Muscle of leg (tissue), 11 donors: ENCODE results near the gene TEX38. TPM values are rescaled to one million over a fixed set of nuclear protein-coding genes. Genes with fewer than 3 reads are reported as not detected.
A peak's percentile ranks its signal among the peaks of the same experiment; 100 is the strongest.
"Not testable (repeated sequence)": the region's sequence is repeated elsewhere in the genome, so short reads cannot be mapped to it uniquely, and the experiment has no call there.

ENCODE experiments used
- DNase-seq: peaks from one replicate; pipeline ENCODE4 v3.0.0; 2013
- H3K27ac ChIP-seq: one replicate; pipeline ENCODE4 v1.5.1; 2013; ENCODE audit warnings: mild to moderate bottlenecking, low read length, control low read depth
- H3K27me3 ChIP-seq: one replicate; pipeline ENCODE4 v1.6.1; 2013; ENCODE audit warnings: low read length; ENCODE audit not compliant: control insufficient read depth, insufficient read depth
- H3K36me3 ChIP-seq: one replicate; pipeline ENCODE4 v1.6.1; 2013; ENCODE audit warnings: low read length; ENCODE audit not compliant: control insufficient read depth, insufficient read depth
- H3K4me1 ChIP-seq: one replicate; pipeline ENCODE4 v1.6.1; 2013; ENCODE audit warnings: low read length; ENCODE audit not compliant: control insufficient read depth, insufficient read depth
- H3K4me3 ChIP-seq: one replicate; pipeline ENCODE4 v1.5.1; 2013; ENCODE audit warnings: low read length, control low read depth
- H3K9me3 ChIP-seq: replicated peaks from 2 replicates; pipeline ENCODE4 v1.6.1; 2013; ENCODE audit warnings: low read depth, low read length; ENCODE audit not compliant: control insufficient read depth
- WGBS: methylation state at CpG from one replicate; pipeline ENCODE4 v1.1.5; 2013; ENCODE audit warnings: missing lambda C conversion rate; ENCODE audit not compliant: insufficient coverage; 5-methylcytosine and 5-hydroxymethylcytosine counted together
- polyA plus RNA-seq, 8 donors: library from polyadenylated mRNA; unstranded; fragments of 120-200 nt; gene quantifications; one replicate each; pipeline versions ENCODE4 v1.2.1 to v1.2.3, GENCODE V29; 2013; ENCODE audit warnings: inconsistent platforms in 1 of 8, low replicate concordance in 1 of 8; ENCODE audit not compliant: insufficient read length in 8 of 8, insufficient read depth in 1 of 8
- total RNA-seq: library from RNA; stranded (reverse); fragments of 120-200 nt; gene quantifications from one replicate; pipeline ENCODE4 v1.2.4, GENCODE V29; 2013

The TEX38 gene
- total and polyA plus RNA-seq, 9 donors, result 0.16 to 0.41 (median 0.18) TPM; not detected in 6

DNA sequence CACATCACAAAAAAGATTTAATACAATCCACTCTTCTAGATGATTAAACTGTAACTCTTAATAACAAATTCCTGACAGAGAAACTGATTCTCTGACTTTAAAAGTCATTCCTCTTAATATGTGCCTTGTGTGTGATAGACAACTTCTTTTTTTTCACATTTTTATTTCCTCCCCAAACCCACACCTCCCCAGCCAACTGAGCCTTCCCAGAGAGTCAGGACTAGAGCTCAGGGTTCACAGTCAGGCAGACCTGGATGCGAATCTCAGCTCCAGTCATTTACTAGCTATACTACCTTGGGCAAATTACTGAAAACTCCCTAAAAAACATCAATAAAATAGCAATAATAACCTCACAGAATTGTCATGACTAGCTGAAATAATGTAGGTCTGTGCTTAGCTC, 17.6 kb upstream of the TEX38 start:
- no peak overlapping the region for H3K27ac ChIP-seq
- no CpG with 5 or more reads among the region's 1 CpG for WGBS

GRCh38 chr1:46654698-46655097, 17.0 kb upstream of the TEX38 start:
- not testable (repeated sequence) for H3K27ac ChIP-seq

More for the DNA sequence above, 17.6 kb upstream of the TEX38 start:
- no peak overlapping the region for H3K4me3 ChIP-seq
- no peaks in the 10 kb centered on the region for H3K27me3 ChIP-seq
- no peaks in the 10 kb centered on the region for H3K4me1 ChIP-seq
- DNase-seq, result no peak
- H3K36me3 ChIP-seq, result peaks cover 42% of the 10 kb centered on the region
- H3K9me3 ChIP-seq, result peaks cover 15% of the 10 kb centered on the region

GRCh38 chr1:46655848-46656247, 15.8 kb upstream of the TEX38 start:
- H3K9me3 ChIP-seq, result no peaks in the 10 kb centered on the region
- no peaks in the 10 kb centered on the region for H3K4me1 ChIP-seq
- no peak overlapping the region for H3K4me3 ChIP-seq
- H3K27me3 ChIP-seq, result no peaks in the 10 kb centered on the region
- no peak for DNase-seq
- H3K27ac ChIP-seq, result no peak overlapping the region
- peaks cover 42% of the 10 kb centered on the region for H3K36me3 ChIP-seq

More at GRCh38 chr1:46654698-46655097, 17.0 kb upstream of the TEX38 start:
- not testable (repeated sequence) for DNase-seq, H3K4me3 ChIP-seq, H3K4me1 ChIP-seq, H3K27me3 ChIP-seq, H3K9me3 ChIP-seq
- no CpG with 5 or more reads among the region's 2 CpGs for WGBS
- peaks cover 45% of the 10 kb centered on the region for H3K36me3 ChIP-seq

DNA sequence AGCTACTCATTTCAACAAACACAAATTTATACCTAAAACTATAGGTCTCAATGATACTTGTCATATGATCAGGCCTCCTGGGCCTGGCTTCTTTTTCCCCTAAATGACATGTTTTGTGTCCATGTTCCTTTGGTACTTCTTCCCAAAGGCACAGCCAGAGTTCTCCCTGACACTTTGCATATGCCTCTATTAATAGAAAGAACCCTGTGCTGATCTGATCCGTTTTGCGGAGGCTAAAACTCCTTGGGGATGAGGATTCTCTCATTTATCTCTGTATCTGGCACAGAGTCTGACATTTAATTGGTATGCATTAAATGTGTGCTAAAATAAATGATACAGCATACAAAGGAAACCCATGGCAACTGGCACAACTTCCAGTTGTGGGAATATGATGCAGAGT, 15.0 kb upstream of the TEX38 start:
- no peaks in the 10 kb centered on the region for H3K9me3 ChIP-seq
- no peaks in the 10 kb centered on the region for H3K27me3 ChIP-seq
- no peaks in the 10 kb centered on the region for H3K4me1 ChIP-seq
- DNase-seq, result no peak
- H3K36me3 ChIP-seq, result peaks cover 42% of the 10 kb centered on the region
- WGBS, result no CpG with 5 or more reads among the region's 2 CpGs
- H3K27ac ChIP-seq, result no peak overlapping the region
- no peak overlapping the region for H3K4me3 ChIP-seq

- Histone ChIP-seq H3K4me1 (no peaks in the 10 kb centered on the region), H3K9me3 (no peaks in the 10 kb centered on the region), H3K4me3 (no peak overlapping the region), H3K27me3 (no peaks in the 10 kb centered on the region), H3K36me3 (peaks cover 41% of the 10 kb centered on the region), H3K27ac (no peak overlapping the region)
- no CpG with 5 or more reads among the region's 1 CpG for WGBS
- DNase-seq, result no peak
These were observed 13.9 kb upstream of the TEX38 start for GRCh38 chr1:46657775-46658174.

DNA sequence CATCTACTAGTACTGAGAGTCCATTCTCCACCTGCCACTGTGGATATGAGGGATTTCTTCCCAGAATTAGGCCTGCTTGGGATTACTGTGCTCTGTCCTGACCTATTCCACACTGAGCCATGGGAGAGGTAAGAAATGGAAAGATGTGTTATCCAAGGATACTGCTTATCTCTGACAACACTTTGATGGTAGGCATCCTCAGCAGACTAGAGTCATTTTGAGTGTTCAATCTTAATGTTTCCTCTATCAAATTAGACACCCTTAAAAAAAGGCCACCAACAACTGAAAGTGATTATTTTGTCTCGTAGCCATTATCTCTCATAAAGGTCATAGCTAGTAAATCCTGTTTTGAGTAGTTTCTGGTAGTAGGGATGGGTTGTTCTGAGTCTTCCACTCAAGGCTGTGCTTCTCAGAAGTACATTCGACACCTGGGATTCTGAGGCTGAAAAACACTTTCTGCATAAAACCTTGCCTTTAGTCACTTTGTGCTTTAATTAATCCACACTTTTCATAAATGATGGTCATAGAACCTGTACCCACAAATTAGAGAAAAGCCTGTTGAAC, 12.3 kb upstream of the TEX38 start:
- no peaks in the 10 kb centered on the region for H3K27me3 ChIP-seq
- peaks cover 39% of the 10 kb centered on the region for H3K36me3 ChIP-seq
- DNase-seq, result no peak
- H3K9me3 ChIP-seq, result no peaks in the 10 kb centered on the region
- no peaks in the 10 kb centered on the region for H3K4me1 ChIP-seq
- no CpG with 5 or more reads among the region's 2 CpGs for WGBS
- no peak overlapping the region for H3K4me3 ChIP-seq
- H3K27ac ChIP-seq, result no peak overlapping the region

DNA sequence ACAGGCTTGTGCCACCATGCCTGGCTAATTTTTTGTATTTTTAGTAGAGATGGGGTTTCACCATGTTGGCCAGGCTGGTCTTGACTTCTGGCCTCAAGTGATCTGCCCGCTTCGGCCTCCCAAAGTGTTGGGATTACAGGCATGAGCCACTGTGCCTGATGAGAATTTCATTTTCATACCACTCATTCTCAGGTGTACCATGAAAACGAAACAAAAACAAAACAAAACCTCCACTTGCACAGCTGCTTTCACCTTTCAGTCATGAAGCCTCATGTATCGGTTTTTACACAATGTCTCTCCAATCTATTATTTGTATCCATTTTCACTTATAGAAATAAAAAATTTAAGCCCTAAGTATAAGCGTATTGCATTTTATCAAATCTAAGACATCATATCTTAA, 11.5 kb upstream of the TEX38 start:
- H3K36me3 ChIP-seq, result peaks cover 40% of the 10 kb centered on the region
- not testable (repeated sequence) for H3K27ac ChIP-seq, H3K4me1 ChIP-seq

GRCh38 chr1:46662919-46663318, 8.7 kb upstream of the TEX38 start:
- not testable (repeated sequence) for DNase-seq, H3K9me3 ChIP-seq, H3K27ac ChIP-seq, H3K27me3 ChIP-seq, H3K4me3 ChIP-seq, H3K4me1 ChIP-seq
- WGBS, result no CpG with 5 or more reads among the region's 5 CpGs
- peaks cover 34% of the 10 kb centered on the region for H3K36me3 ChIP-seq

More for the DNA sequence above, 11.5 kb upstream of the TEX38 start:
- H3K4me3 ChIP-seq, H3K9me3 ChIP-seq, H3K27me3 ChIP-seq, DNase-seq: not testable (repeated sequence)
- WGBS, result 100% methylated on average over 2 of the region's 5 CpGs

DNA sequence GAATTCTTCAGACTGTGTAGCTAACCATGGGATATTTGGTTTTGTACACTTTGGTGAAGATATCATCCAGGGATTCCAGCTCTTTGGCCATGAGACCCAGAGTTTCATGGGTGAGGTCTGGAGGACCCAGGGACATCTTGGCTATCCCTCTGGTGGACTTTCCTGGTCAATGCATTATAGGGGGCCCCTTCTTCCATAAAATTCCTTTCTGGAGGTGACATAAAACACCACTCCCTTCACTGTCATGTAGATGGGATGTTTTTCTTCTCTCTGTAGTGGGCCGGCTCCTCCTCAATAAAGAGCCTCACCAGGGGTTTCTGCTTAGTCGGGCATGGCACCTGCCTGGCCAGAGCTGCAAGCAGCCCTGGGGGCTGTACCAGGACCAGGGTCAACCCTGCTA, 5.7 kb upstream of the TEX38 start:
- no peak for DNase-seq
- Histone ChIP-seq H3K27me3 (no peaks in the 10 kb centered on the region), H3K4me3 (no peak overlapping the region), H3K27ac (no peak overlapping the region), H3K36me3 (peaks cover 22% of the 10 kb centered on the region), H3K4me1 (peaks cover 10% of the 10 kb centered on the region), H3K9me3 (no peaks in the 10 kb centered on the region)
- 29% methylated on average over 1 of the region's 2 CpGs for WGBS

DNA sequence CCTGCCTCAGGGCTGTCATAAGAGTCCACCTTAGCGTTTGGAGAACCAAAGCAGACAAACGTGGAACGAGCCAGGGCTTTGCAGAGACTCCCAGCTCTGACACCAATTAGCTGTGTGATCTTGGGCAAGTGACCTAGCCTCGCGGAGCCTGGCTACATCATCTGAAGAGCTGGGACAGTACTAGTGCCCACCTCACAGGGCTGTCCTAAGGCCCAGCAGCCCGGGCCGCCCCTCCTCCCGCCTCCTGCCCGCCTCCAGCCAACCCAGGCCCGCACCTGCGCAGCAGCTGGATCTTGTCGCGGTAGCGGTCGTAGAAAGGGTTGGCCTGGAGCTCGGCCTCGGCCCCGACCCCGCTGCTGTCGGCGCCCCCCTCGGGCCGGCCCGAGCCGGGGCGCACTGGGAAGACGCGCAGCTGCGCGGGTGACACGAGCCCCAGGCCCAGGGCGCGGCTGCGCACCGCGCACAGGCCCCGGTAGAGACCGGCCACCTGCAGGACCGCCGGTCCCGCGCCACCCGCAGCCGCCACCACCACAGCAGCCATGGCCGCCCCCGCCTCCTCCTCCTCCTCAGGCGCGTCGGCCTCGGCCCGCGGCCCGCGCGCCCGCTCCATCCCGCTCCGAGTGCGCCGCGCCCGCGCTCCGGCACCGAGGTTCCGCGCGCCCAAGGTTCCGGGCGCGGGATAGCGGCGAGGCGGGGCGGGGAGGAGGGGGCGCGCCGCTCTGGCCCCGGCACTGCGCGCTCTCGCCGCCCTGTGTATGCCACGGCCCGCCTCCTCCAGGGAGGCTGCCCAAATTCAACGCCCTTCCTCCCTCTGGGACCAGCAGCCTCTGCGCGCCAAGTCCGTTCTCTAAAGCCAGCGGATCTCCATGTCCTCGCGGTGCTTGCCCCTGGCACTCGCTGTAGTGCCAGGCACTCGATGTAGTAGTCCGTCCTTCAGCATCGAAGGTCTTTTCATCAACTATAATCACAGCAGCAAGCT, 3.6 kb upstream of the TEX38 start, which contains the start of gene ATPAF1:
Gene ATPAF1, minus strand, starts transcription at position 583 of the 979 bp plus-strand sequence. Its CDS starts 42 bp downstream, at position 541.
- Histone ChIP-seq H3K4me1 (peaks cover 10% of the 10 kb centered on the region), H3K4me3 (peak within 1 kb of the TSS; percentile 81), H3K9me3 (no peaks in the 10 kb centered on the region), H3K27ac (peak within 1 kb of the TSS; percentile 48), H3K36me3 (peaks cover 20% of the 10 kb centered on the region), H3K27me3 (no peaks in the 10 kb centered on the region)
- peak; percentile 88 for DNase-seq
- under 1% methylated on average over 90 of the region's 96 CpGs for WGBS
